ENCODE results near the gene MRAS.

The MRAS gene

GRCh38 chr3:138338811-138339210, 9.6 kb upstream of the MRAS start:
- no peak for DNase-seq (ENCODE audit: low read depth in 2 of 2, low spot score in 1 of 2)

DNA sequence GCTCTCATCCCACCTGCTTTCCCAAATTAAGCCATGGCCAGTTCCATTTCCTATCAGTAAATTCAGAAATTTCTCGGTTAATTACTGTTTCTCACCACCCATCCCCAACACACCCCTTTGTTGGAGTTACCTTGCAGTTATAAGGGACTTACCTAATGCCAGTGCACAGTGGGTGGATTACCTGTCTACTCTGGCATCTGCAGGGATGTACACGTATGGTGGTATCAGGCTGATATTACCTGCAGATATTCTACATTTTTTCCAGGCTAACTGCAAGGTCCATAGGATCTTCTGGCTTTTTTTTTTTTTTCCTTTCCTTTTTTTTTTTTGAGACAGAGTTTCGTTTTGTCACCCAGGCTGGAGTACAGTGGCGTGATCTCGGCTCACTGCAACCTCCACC, 7.9 kb upstream of the MRAS start:
- DNase-seq (ENCODE audit: low read depth in 2 of 2, low spot score in 1 of 2), result no peak

GRCh38 chr3:138344754-138345153, 3.6 kb upstream of the MRAS start:
- DNase-seq (ENCODE audit: low read depth in 2 of 2, low spot score in 1 of 2), result no peak

- DNase-seq (ENCODE audit: low read depth in 2 of 2, low spot score in 1 of 2), result no peak
Observed at GRCh38 chr3:138348754-138349739, 668 bp downstream of the MRAS start.

DNA sequence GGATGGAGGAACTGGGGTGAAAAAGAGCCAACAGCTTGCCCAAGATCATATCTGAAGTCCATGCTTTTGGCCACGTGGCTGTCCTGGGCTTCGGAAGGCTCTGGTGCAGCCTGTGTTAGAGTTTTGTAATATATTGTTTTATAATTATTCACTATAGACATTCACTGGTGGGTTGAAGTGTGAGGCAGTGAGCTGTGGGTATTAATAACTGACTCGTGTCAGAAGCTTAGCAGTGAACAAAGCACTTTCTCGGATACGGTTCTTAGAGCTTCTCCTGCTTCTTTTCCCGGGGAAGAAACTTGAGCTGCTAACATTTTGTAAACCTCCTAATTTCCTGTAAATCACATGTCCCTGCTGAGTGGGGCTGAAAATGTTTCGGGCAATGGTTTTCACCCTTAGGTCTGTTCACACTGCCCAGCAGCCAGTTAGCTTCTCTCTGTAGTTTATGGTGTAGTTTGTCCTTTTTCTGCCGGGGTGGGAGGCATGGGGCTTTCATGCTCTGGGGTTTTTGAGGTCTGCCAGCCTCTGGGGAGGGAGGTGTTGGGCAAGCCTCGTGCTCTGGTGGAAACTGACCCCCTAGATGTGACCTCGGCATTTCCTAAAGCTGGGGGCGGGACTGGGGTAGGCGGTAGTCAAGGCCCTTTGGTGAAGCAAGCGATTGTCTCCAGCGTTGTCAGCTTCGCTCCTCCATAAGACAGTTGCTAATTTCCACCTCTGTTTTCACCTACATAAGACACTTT, 1.7 kb downstream of the MRAS start:
- DNase-seq (ENCODE audit: low read depth in 2 of 2, low spot score in 1 of 2), result no peak

DNA sequence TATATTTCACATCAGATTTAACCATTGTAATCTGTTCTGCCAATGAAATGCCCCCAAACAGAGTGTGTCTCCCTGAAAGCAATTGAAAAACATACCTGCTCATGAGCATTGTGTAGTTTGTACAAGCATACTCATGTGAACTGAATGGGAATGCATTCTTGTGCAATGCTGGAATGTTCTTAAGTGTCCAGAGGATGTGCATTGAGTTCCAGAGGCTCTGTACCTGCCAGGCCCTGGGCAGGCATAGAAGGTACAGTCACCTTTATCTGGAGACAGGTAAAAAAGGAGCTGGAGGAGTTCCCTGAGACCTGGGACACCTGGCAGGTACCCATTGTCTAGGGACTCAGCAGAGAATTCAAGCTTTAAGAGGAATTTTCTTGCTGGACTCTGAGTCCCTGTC, 2.8 kb downstream of the MRAS start:
- no peak for DNase-seq (ENCODE audit: low read depth in 2 of 2, low spot score in 1 of 2)

DNA sequence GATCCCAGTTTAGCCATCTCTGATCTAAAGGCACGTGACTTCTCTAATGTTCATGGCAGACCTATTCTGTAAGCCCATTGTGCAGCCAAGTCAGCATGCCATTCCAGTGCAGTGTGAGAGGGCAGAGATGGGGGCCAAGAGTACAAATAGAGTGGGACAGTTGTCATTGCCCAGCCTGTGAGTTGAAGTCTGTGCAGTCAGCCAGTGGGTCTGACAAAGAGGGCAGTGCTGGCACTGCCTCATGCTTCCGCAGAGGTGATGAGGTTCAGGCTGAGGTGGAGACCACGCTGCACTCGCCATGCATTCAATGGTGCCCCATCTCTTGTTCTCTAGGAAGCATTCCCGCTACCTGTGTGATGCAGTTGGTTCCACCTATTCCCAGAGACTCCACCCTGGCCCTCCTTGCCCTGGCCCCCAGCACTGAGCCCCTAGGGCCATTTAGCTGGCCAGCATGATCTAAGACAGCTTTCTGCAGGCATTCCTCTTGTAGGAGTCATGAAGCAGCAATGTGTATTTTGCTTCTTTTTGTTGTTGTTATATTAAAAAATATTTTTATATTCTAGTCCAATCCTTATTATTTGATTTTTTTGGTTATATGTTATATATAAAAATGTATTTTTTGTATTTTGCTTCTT, 3.7 kb downstream of the MRAS start:
- no peak for DNase-seq (ENCODE audit: low read depth in 2 of 2, low spot score in 1 of 2)

GRCh38 chr3:138354376-138354775, 6.0 kb downstream of the MRAS start:
- no peak for DNase-seq (ENCODE audit: low read depth in 2 of 2, low spot score in 1 of 2)

DNA sequence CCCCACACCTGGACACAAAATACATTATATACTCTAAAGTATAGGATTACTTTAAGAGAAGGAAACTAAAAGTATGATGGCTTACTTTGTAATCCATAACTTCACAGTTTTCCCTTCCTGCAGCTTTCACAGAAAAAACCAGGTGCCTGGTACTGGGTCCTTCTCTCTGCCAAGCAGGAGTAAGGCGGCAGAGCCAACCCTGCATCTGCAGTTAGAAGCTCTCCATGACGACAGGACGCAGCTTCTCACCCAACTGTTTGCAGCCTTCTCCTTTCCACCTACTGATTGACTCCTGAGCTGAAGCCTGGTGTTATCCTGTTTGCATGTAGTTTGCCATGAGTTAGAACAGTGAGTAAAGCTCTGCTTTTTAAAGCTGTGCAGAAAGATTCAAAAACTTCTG, 6.7 kb downstream of the MRAS start:
- no peak for DNase-seq (ENCODE audit: low read depth in 2 of 2, low spot score in 1 of 2)

DNA sequence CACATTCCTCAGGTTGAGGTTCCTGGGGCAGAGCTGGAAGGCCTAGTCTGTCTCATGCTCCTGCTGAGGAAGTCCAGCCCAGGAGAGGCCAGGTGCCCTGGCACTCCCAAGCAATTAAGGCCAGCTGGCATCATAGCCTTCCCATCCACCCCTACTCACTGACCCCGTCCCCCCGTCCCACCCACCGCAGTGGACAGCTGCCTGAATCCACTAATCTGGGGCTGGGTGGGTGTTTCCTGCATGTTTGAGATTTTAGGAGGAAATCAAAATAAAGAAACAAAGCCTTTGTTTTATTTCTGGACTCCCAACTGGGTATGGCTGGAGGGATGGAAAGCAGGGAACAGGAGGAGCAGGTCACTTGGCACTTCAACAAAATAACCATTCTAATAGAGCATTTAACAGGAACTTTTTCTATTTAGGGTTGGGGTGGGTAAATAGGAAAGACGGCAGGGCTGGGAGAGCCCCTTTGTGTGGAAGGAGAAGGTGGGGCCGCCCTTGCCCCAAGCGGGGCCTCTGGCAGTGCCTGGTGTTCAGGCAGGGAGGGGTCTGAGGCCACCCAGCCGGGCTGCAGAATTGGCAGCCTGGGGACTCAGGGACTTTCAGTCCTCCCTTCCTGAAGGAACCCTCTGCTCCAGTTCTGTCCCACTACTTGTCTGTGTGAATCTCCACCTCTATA, 8.5 kb downstream of the MRAS start:
- DNase-seq (ENCODE audit: low read depth in 2 of 2, low spot score in 1 of 2), result no peak

DNA sequence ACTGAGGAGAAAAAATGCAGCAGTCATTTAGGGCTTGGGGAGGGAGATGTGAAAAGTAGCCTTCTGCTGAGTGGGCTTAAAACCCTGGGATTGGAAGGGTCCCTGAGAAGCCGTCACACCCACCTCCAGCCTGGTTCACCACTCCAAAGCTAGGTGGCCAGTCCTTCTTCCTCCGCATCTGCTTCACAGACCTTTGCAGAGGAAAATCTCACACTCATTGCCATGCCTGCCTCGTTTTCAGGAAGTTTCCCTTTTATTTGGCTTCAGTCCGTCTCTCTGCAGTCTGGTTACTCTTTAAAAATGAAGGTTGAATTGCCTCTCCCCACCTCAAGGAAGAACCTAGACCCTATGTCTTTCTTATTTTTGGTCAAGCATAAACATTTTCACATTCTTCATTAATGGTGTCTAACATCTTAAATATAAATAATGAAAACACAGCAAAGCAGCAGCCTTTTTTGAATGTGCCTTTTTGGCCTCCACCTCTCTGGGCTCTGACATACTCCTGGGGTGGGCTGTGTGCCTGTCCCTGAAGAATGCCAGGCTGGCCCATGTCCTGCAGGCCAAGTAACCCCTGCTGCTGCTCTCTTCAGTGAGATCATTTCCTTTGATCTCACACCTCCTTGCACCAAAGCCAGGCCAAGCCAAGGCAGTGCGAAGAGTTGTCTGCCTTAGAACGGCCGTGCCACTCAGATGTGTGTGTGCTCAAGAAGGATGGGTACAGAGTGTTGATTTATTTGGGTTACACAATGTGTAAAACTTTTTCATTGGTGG, 11.0 kb downstream of the MRAS start:
- DNase-seq (ENCODE audit: low read depth in 2 of 2, low spot score in 1 of 2), result no peak

GRCh38 chr3:138359919-138360868, 11.8 kb downstream of the MRAS start:
- no peak for DNase-seq (ENCODE audit: low read depth in 2 of 2, low spot score in 1 of 2)

DNA sequence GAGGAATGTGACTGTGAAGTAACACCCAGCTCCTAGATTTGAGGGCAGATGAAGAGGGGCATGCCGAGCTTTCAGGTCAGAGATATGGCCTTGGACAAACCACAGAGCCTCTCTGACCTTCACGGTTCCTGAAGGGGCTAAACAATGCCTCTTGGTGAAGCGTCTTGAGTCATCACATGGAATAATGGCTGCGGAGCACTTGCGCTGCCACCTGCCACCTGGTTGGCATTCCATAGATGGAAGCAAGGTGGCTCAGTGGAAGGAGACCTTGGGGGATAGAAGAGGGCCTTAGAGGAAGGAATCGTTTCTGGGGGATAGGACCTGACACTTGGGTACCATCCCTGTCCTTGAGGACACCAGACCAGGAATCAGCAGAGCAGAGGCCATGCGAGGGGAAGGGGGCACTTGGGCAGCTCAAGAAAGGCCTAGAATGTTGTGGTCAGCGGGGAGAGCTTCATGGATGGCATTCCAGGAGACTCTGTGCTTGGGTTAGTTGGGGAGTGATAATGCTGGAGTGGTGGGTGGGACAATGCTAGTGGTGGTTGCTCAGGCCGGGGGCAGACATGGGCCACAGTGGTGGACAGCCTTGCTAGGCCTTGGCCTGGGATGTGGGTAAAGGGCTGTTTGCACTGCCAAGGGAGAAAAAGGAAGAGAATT, 12.6 kb downstream of the MRAS start:
- no peak for DNase-seq (ENCODE audit: low read depth in 2 of 2, low spot score in 1 of 2)

DNA sequence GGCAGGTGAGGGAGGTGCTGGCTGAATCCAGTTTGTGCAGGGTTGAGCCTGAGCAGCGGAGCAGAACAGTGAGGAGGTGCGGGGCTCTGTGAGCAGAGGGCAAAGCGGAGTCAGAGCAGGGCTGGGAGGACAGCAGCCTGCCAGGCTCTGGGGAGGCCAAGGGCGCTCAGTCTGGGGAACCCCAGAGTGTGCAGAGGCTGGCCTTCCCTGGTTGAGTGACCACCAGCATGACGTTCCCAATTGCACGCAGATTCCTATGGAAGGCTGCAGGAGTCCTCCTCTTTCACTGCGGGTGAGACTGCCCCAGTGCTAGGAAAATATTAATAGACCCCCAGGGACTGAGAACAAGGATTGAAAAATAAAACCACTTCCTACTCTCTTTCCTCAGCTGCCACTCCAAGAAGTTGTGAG, 13.2 kb downstream of the MRAS start:
- DNase-seq (ENCODE audit: low read depth in 2 of 2, low spot score in 1 of 2), result no peak

GRCh38 chr3:138362538-138362937, 14.2 kb downstream of the MRAS start:
- no peak for DNase-seq (ENCODE audit: low read depth in 2 of 2, low spot score in 1 of 2)

DNA sequence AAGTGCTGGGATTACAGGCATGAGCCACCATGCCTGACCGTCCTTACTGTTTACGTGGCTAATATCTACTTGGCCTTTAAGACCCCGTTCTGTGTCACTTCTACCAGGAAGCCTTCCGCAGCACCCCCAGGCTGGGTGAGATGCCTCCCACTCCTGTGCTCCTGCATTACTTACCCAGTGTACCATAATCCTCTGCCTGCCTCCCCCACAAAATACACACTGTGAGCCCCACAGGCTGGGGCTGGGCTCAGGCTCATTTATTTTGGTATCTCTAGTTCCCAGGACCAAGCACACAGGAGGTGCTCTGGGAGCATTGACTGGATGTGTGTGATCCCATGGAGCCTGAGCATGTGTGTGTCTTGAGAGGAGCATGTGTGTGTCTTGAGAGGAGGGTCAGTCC, 14.9 kb downstream of the MRAS start:
- no peak for DNase-seq (ENCODE audit: low read depth in 2 of 2, low spot score in 1 of 2)

- DNase-seq (ENCODE audit: low read depth in 2 of 2, low spot score in 1 of 2), result no peak
Observed at GRCh38 chr3:138364356-138365252, 16.2 kb downstream of the MRAS start.

DNA sequence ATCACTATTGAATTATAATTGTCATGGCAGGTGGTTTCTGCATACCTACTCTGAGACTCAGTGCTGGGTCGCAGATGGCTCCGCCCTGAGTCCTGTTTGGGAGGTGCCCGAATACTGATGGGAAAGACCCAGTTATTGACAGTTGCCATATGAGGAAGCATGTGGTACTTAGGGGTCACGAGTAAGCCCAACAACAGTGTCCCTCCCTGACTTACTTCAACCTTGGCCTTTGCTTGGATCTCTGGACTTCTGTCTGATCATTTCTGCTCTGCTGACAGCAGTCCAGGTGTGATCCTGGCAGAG, 16.8 kb downstream of the MRAS start:
- DNase-seq (ENCODE audit: low read depth in 2 of 2, low spot score in 1 of 2), result no peak
